NK-92 (cell line): ENCODE data around the gene NPFFR1.
"Not testable (repeated sequence)": the region's sequence is repeated elsewhere in the genome, so short reads cannot be mapped to it uniquely, and the experiment has no call there.

ENCODE experiments used
- DNase-seq: peaks from one replicate; lab custom pipeline; 2025; ENCODE audit not compliant: unreplicated experiment; lab: John Stamatoyannopoulos, UW

The NPFFR1 gene

GRCh38 chr10:70228491-70228890 is 55.3 kb downstream of the NPFFR1 start:
- no peak for DNase-seq

DNA sequence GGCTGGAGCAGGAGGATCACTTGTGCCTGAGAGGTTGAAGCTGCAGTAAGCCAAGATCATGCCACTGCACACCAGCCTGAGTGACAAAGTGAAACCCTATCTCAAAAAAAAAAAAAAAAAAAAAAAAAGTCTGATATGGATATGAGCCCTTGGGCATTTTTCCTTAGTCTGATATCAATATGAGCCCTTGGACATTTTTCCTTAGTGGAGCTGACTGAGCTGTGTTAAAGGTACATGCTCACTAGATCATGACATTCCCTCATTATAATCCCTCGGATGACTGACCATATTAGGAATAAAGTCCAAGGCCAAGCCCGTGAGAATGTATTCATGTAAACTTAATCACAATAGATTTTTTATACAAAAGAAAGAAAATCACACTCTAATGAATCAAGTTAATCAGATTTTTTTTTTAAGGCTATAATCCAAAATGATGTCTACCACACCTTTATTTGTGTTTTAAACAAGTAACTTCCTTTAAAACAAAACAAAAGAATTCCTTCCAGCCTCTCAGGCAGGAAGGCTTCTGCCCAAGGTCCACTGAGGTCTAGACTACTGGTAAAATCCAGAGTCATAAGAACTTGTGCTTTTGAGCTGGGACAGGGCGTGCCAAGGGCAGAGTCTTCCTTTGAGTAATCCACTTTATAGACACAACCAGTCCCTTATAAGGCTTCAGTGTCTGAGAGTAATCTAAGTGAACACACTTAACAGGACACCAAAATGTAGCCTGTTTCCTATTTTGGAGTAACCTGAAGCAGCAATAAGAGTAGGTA is 56.1 kb downstream of the NPFFR1 start:
- no peak for DNase-seq

- no peak for DNase-seq
Observed at GRCh38 chr10:70223728-70224127, 60.1 kb downstream of the NPFFR1 start.

GRCh38 chr10:70222811-70223447 is 60.9 kb downstream of the NPFFR1 start:
- not testable (repeated sequence) for DNase-seq

GRCh38 chr10:70222340-70222794 is 61.4 kb downstream of the NPFFR1 start:
- no peak for DNase-seq

DNA sequence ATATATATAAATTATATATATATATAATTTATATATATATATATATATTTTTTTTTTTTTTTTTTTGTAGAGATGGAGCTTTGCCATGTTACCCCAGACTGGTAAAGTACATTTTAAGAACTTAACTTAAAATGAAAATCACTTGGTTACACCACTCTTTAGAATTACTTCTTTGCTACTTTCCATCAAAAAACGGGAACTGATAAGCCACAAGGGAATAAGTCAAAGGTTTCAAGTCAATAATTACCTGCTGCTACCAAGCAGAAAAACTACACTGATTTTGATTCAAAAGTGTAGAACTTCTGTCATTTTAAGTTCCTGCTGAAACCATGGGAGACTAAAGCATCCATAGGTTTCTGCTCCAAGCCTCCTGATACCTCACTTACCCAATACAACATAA is 62.8 kb downstream of the NPFFR1 start:
- no peak for DNase-seq

DNA sequence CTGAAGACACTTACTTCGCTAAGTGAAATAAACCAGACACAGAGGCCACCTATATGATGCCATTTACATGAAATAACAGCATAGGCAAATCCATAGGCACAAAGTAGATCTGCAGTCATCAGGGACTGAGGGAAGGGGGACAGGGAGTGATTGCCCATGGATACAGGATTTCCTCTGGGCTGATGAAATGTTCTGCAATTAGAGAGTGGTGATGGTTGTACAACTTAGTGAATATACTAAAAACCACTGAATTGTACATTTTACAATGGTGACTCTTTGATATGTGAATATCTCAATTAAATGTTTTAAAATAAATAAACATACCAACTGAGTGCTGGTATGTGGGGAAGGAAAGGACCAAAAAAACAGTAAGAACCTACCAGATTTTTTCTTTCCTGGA is 70.9 kb downstream of the NPFFR1 start:
- DNase-seq, result no peak

DNA sequence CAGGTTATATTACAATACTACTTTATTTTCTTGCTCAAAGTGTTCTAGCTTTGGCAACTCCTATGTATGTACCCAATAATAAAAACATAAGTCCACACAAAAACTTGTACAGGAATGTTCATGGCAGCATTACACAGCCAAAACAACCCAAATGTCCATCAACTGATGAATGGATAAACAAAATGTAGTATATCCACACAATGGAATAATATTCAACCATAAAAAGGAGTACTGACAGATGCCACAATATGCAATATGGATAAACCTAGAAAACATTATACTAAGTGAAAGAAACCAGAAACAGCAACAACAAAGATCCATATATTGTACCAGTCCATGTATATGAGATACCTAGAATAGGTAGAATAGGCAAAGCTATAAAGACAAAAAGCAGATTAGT is 71.5 kb downstream of the NPFFR1 start:
- DNase-seq, result no peak

GRCh38 chr10:70206762-70207161 is 77.0 kb downstream of the NPFFR1 start:
- DNase-seq, result no peak

GRCh38 chr10:70201105-70201504 is 82.7 kb downstream of the NPFFR1 start:
- no peak for DNase-seq

DNA sequence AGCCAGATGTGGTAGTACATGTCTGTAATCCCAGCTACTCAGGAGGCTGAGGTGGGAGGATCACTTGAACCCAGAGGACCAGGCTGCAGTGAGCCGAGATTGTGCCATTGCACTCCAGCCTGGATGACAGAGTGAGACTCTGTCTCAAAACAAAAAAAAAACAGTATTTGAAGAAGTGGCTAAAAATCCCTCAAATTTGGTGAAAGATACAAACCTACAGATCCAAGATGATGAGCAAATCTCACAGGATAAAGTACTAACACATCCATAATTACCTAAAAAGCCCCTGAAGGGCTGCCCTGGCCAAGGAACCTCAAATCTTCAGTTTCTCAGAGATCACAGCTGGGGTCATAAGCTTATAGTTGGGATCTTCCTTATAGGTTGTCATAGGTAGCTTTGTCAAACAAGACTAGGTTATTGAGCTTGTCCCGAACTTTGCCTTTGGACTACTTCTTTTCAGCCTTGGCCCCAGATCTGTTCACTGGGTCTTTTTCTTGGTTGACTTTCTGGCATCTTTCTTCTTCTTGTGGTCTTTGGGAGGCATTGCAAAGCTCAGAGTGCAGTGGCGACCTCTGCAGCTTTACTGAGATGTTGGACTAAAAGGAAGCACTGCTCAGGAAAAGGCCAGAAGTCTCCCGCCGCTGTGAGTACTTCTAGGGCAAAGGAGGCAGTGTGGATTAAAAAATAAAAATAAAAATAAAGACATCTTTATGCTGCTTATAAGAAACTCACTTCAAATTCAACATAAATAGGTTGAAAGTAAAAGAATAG is 84.9 kb downstream of the NPFFR1 start:
- DNase-seq, result no peak
